Measurements from ENCODE around the gene PPP1R8.

Gene PPP1R8

DNA sequence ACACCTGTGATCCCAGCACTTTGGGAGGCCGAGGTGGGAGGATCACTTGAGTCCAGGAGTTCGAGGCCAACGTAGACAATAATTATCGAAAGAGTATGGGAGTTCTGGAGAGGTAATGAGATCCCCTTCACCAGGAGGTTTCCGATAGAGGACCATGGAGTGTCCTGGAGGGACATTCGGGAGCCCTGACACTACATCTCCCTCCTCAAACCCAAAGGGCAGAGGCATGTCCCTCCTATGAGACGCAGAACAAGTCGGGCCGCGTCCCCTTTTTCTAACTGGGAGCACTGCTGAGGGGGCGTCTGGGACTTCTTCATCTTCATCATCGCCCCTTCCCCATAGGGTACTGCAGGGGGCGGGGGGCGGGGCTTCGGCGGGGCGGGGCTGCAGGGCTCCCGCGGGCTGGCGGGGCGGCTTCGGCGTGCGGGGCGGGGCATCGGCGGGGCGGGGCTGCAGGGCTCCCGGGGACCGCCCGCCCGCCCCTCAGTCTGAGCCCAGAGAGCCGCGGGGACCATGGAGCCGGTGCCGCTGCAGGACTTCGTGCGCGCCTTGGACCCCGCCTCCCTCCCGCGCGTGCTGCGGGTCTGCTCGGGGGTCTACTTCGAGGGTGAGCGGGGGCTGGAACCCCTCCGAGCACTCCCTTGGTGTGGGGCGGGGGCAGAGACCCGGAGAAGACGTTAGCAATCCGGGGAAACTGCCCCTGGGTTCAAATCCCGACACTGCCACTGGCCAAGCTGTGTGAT is 41.6 kb downstream of the PPP1R8 start, which contains the start of gene THEMIS2:
THEMIS2 (plus strand) TSS at position 486 of the 743 bp plus-strand sequence; CDS start at position 514, 28 bp downstream.
- ATAC-seq, result peak; percentile 80
- DNase-seq, result peak; percentile 88

DNA sequence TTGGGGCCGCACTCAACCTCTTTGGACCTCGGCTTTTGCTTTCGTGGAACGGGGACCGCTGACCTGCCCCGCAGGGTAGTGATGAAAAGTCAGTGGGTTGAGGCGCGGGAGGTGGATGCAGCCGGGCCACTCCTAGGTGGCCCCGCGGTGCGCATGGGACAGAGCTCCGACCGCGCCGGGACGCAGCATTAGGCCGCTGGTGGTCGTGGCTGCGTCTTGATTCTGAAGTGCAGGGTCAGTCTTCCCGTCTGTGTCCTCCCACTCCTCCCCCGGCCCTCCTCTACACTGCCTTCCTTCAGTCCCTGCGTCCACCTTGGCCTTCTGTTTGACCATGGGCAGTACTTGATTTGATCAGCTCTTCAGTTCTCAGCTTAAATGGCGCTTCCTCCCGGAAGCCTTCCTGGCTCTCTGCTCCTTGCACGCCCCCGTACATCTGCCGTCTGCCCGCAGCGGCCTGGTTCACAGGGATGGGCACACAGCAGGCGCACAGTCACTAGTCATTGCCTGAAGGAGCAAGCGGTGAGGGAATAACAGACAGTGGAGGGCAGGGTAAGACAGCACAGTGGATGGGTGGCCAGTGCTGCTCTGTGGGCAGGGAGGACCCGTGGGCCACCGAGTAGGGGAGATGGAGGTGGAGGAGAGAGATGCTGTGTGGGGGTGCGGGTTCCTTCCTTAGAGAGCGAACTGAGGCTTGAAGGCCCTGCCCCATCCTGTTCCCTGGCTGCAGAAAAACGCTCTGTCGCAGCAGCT is 42.4 kb downstream of the PPP1R8 start:
- peak; percentile 55 for DNase-seq

DNA sequence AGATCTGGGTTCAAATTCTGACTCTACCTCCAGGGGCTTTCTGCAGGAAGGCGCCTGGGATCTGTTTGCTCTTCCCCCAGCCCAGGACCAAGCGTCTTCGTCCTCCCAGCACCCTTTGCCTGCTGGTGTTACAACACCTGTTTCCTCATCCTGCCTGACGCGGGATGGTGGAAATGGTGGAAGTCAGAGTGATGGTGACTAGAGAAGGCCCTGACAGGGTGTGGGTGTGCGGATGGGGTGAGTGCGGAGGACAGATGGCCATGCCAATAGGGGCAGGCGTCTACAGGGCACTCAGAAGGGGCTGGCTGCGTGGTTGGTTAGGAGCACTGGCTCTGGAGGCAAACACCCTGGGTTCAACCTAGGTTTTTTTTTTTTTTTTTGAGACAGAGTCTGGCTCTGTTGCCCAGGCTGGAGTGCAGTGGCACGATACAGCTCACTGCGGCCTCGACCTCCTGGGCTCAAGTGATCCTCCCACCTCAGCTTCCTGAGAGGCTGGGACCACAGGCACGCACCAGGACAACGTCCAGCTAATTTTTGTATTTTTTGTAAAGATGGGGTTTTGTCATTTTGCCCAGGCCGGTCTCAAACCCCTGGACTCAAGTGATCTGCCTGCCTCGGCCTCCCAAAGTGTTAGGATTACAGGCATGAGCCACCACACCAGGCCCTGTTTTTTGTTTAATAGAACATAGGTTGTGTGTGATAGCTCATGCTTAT is 43.2 kb downstream of the PPP1R8 start:
- ATAC-seq, result no peak
- DNase-seq, result peak; percentile 30

More for the DNA sequence above, 42.4 kb downstream of the PPP1R8 start:
- peak; percentile 29 for ATAC-seq

DNA sequence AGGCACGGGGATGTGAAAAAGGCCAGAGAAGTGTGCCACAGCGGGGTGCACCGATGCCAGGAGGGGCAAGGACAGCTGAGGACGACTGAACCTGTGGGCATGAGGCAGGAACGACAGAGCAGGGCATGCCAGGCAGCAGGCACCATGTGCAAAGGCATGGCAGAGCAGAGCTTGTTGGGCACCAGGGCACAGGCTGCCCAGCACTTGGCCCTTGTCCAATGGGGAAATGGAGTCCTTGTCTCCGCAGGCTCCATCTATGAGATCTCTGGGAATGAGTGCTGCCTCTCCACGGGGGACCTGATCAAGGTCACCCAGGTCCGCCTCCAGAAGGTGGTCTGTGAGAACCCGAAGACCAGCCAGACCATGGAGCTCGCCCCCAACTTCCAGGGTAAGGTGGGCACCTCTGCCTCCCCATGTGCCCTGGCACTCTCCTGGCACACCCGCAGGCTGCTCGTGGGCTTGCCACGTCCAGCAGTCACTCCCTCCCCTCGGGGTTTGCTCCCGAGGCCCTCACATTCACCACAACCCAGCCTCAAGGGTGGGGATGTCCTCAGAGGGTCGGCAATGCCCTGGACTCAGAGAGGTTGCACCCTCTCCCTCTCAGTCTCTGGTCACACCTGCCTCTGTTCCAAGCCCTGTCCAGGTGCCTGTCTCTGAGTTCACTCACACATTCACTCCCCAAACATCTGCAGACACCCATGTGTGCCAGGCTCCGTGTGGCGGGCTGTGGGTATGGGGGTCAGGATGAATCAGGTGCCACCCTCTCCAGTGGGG is 45.9 kb downstream of the PPP1R8 start:
- DNase-seq (no peak), ATAC-seq (no peak)

DNA sequence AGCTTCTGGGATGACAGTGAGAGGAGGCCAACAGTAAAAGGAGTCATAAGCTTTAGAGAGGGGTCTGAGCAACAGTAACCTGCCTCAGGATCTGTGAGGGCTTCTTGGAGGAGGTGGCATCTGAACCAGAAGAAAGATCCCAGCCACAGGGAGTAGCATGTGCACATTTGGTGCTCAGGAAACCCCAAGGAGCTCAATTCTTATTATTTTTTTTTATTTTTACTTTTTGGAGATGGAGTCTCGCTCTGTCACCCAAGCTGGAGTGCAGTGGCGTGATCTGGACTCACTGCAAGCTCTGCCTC is 46.5 kb downstream of the PPP1R8 start:
- no peak for DNase-seq
- no peak for ATAC-seq

DNA sequence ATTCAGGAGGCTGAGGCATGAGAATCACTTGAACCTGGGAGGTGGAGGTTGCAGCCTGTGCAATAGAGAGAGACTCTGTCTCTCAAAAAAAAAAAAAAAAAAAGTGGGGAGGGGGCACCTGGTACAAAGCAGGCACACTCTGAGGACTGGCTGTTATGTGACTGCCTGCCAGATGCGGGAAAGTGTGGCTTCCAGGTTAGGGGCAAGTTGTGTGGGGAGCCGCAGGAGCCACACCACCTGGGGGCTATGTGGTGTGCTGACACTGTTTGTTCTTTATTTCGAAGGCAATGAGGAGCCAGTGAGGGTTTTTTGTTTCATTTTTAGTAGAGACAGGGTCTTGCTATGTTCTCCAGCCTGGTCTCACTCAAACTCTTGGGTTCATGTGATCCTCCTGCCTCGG is 47.5 kb downstream of the PPP1R8 start:
- no peak for ATAC-seq
- DNase-seq, result no peak

DNA sequence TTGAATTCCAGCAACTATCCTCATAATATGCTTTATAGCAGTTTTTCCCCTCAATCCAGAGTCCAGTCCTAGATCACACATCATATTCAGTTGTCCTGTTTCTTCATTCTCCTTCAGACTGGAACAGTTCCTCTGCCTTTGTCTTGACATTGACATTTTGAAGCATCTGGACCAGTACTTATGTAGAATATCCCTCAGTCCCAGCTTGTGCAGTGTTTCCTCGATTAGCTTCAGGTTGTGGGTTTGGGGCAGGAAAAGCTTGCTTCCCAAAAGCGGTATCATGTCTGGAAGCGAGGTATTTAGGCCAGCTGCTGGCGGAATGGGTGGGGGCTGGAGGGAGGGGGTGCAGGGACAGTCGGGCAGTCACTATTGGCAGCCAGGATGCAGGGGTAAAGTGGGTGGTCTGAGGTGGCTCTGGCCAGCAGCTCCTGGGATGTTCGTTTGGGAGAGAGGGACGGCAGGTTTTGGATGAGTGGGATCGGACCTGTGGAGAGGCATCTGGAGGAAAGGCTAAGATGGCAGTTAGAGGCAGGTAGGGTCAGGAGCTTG is 48.3 kb downstream of the PPP1R8 start:
- DNase-seq, result no peak

DNA sequence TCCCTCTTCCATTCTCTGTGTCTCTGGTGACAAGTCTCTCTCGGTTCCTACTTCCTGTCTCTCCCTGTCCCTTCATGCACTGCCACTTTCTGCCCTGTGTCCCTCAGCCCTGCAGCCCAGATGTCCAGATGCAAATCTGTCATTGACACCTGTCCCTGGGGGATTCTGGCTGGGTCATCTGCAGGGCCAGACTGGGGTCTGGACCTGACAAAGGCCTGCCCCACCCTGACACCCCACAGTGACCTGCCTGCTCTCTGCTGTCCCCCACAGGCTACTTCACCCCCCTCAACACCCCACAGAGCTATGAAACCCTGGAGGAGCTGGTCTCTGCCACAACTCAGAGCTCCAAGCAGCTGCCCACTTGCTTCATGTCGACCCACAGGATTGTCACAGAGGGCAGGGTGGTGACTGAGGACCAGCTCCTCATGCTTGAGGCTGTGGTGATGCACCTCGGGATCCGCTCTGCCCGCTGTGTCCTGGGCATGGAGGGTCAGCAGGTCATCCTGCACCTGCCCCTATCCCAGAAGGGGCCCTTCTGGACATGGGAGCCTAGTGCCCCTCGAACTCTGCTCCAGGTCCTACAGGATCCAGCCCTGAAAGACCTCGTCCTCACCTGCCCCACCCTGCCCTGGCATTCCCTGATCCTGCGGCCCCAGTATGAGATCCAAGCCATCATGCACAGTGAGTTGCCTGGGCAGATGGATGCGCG is 48.9 kb downstream of the PPP1R8 start:
- DNase-seq (no peak), ATAC-seq (no peak)

More for the DNA sequence above, 48.3 kb downstream of the PPP1R8 start:
- no peak for ATAC-seq

DNA sequence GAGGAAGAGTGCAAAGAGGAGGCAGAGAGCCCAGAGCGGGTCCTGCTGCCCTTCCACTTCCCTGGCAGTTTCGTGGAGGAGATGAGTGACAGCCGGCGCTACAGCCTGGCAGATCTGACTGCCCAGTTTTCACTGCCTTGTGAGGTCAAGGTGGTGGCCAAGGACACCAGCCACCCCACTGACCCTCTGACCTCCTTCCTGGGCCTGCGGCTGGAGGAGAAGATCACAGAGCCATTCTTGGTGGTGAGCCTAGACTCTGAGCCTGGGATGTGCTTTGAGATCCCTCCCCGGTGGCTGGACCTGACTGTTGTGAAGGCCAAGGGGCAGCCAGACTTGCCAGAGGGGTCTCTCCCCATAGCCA is 51.9 kb downstream of the PPP1R8 start:
- no peak for DNase-seq
- ATAC-seq, result no peak

DNA sequence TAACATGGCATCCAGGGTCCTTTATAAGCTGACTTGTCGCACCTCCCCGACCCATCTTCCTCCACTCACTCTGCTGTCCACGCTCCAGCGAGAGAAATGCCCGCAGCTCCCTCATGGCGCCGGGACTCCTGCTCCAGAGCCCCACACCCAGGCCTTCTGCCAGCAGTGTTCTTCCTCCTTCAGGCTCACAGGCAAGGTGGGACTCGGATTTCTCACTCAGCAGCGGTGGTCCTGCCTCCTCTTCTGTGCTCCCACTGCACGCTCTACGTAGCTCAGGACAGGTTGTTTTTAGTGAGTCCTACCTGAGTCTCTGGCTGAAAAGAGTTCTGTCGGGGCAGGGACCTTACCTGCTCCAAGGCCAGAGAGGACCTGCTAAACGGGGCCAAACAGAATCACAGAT is 53.0 kb downstream of the PPP1R8 start:
- ATAC-seq (no peak), DNase-seq (no peak)

DNA sequence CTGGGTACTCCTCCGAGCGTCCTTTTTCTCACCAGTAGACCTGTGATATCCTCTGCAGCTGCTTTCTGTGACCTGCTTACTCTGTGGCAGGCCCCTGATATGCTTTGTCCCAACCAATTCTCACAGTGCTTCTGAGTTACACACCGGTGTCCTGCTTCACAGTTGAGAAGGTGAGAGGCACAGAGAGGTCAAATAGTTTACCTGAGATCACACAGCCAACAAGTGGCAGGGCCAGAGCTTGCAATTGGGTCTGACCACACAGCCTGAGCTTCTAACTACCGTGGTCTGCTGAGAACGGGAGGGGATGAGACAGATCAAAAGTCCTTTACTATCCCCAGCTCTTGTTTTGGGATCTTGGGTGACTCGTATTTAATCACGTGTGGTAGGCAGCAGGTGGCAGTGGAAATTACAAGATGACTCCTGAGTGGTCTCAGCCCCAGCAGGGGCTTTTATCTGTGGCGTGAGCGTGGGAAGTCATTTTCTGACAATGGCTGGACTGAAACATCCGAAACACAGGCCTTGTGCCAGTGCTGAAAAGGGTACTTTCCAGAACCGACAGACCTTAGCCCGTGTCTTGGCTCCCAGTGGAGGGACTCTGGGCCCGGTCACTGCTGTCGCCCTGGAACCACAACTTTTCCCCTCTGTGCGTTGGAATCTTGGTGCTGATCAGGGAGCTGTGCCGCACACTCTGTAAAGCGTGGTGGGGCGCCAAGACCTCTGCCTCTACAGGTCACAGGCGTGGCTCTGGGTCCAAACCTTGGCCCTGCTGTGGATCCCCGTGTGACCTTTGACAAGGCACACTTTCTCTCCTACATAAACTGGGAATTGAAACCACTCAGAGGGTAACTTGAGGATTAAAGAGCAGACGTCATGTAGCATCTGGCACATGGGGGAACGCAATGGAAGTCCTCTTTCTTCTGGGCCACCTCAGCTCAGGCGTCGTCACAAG is 53.7 kb downstream of the PPP1R8 start:
- DNase-seq (peak; percentile 37), ATAC-seq (peak; percentile 60)

DNA sequence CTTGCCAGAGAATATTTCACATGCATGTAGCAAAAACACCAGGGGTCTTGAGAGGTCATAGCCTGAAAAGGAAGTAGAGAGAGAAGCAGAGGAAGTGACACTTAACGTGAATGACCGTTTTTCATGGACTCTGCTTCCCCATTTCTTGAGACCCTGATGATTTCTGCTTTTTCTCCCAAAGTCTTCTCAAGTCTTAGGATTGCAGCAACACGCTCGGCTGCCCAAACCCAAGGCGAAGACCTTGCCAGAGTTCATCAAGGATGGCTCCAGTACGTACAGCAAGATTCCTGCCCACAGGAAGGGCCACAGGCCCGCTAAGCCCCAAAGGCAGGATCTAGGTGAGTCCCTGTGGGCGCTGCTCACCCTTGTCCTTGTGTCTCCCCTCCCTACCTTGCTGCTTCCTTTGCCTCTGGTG is 54.5 kb downstream of the PPP1R8 start:
- ATAC-seq, result no peak

DNA sequence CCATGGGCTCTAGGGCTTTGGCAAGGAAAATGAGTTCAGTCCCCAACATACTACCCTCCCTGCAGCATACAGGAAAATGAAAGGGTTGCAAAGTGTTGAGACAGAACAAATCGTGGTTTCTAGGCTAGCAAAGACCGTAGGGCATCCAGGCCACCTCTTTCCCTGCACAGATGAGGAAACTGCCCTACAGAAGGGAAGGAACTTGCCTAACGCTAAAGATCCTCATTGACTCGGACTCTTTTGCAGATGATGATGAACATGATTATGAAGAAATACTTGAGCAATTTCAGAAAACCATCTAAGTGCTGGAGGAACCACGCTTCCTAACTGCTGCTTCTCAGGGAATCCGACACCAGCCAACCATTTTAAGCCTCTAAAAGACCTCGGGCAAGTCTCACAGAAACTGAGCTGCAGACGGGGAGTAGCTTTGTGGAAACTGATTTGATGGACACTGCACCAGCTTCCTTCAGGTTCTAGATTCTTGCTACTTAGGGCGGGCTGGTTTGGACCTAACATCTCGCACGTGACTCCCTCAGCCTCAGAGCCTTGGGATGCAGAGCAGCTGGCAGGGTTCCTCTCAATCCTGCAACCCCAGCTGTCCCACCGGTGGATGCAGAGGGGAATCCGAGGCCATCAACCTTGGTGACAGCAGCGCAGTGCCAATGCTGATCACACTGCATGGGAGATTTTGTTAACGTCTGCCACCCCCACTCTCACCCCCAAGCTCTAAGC is 55.2 kb downstream of the PPP1R8 start:
- DNase-seq (no peak), ATAC-seq (no peak)

More for the DNA sequence above, 54.5 kb downstream of the PPP1R8 start:
- DNase-seq, result no peak

DNA sequence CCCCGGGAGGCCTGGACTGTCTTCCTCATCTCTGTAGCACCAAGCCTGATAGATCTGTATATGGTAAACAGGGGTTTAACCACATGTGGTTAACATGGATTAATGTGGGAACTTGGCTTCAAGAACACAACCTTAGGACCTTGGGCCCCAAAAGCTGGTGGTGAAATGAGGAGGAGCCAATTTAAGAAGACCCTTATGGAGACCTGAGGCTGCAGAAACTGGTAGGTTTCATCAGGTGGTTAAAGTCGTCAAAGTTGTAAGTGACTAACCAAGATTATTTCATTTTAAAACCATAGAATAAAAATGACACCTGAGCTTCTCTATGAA is 55.7 kb downstream of the PPP1R8 start:
- DNase-seq, result no peak
- ATAC-seq, result no peak

DNA sequence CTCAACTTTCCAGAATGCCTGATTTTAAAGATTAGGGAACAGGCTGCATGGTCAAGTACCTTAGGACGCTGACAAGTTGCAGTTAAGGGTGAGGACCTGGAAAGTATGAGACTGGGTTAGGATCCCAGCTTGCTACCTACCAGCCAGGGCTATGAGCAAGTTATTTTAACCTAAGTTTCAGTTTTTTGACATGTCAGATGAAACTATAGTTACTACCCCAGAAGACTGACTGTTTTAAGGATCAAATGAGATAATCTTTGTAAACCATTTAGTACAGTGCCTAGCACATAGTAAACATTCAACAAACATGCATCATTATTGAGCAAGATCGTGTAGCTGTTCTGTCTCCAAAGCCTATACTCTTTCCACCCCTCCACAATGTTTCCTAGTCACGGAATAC is 56.2 kb downstream of the PPP1R8 start:
- DNase-seq, result no peak
- ATAC-seq, result no peak

DNA sequence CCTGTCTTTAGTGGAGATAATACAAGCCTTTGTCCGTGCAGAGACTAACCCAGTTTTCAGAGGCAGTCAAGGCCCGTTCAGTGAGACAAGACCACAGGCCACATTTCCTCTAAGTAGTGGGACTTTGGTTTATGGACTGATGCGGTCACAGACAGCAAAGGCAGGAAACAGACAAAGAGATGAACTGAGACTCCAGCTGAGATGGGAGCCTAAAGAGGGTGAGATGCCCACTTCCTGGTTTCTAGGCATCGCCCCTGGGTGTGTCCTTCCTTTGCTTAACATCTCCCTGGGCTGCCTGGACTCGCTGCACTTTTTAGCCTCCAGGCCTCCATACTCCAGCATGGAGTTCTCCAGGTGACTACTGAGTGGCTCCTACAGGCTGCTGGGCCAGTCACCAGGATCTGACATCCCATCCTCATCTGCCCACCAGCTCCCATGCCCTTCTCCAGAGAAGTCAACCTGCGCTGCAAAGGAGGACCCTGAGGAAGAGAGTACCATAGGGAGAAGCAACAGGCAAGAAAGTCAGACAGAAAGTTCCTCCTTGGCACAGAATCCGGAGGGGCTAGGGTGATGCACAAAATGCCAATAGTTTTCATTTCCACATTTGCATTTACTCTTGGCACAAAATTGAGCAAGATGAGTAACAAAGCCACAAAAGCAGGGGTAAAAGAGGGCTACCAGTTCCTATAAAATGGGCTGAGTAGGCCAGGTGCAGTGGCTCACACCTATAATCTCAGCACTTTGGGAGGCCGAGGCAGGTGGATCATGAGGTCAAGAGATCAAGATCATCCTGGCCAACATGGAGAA is 56.8 kb downstream of the PPP1R8 start:
- ATAC-seq (peak; percentile 56), DNase-seq (peak; percentile 30)

DNA sequence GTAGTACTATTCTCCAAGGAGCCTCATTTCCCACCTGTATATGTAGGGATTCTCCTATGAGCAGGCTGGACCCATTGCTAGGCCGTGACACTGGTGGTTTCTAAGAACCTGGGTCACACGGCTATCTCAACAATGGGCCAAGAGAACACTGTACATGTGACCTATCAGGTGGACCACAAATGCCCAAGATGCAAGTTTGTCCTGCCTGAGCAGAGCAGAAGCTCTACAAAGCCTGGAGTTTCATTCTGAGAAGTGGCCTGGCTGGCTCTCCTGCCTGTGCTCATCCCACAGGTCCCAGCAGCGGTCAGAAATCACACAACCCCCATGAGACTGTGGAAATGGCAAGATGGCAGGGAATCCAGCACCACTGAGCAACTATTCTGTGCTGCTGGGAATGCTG is 58.9 kb downstream of the PPP1R8 start:
- ATAC-seq (no peak), DNase-seq (no peak)

DNA sequence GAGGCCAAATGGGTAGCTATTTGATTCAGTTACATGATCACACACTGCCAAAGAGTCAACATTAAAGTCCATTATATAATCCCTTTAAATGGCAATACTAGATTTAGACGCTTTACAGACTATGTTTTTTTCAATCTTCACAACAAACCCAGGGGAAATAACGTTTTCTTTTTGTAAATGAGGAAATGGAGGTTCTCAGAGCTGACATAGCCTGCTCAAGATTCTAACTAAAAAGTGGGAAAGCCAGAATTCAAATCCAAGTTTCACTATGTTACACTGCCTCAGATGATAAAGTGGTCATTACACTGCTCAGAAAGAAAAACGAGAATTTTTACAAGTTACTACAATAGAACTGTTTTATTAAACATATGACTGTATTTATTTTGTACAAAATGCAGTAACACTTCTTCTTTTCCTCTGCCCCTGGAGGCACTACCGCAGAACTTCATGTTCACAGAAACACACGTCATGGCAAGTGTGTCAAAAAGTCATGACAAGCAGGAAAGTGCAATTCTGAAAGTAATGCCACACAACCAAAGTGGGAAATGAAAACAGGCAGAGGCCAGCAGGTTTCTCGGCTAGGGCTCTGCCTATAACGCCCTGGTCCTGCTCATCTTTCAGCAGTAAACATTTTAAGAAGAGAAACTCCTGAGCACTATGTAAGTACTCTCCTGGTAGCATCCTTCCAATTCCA is 60.8 kb downstream of the PPP1R8 start:
- DNase-seq (peak; percentile 37), ATAC-seq (peak; percentile 55)

Measured in stimulated activated naive CD8-positive, alpha-beta T cell treated with anti-CD3 and anti-CD28 coated beads, Interleukin-15, Interleukin-2, amounts not matched to agents 100 U/mL and 50 U/mL, for 24 hours (primary cell).